ENCODE measurements around the gene BMAL1.

GRCh38 chr11:13303668-13304649 lies 26.4 kb downstream of the BMAL1 start:
- TF ChIP-seq, protein P1, sequence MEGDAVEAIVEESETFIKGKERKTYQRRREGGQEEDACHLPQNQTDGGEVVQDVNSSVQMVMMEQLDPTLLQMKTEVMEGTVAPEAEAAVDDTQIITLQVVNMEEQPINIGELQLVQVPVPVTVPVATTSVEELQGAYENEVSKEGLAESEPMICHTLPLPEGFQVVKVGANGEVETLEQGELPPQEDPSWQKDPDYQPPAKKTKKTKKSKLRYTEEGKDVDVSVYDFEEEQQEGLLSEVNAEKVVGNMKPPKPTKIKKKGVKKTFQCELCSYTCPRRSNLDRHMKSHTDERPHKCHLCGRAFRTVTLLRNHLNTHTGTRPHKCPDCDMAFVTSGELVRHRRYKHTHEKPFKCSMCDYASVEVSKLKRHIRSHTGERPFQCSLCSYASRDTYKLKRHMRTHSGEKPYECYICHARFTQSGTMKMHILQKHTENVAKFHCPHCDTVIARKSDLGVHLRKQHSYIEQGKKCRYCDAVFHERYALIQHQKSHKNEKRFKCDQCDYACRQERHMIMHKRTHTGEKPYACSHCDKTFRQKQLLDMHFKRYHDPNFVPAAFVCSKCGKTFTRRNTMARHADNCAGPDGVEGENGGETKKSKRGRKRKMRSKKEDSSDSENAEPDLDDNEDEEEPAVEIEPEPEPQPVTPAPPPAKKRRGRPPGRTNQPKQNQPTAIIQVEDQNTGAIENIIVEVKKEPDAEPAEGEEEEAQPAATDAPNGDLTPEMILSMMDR (IDR thresholded peaks at IDR 0.05; ENCODE audit: insufficient read depth, low read length, poor library complexity, severe bottlenecking) = no peak
- no peak for TF ChIP-seq EZH2phosphoT487 (conservative IDR thresholded peaks at IDR 0.05; ENCODE audit: low read length)

All from SU-DHL-6 (cell line).